K562 (cell line): ENCODE measurements around the gene MRPL40. TPM values are rescaled to one million over a fixed set of nuclear protein-coding genes. Genes with fewer than 3 reads are reported as not detected.
A peak's percentile ranks its signal among the peaks of the same experiment; 100 is the strongest.

ENCODE experiments used
- AFF1 ChIP-seq, 2 experiments: fragments of 450-650 bp; IDR thresholded peaks; 2 replicates each; pipeline ENCODE4 v1.6.1; 2018; ENCODE audit warnings: mild to moderate bottlenecking in 2 of 2, low read depth in 1 of 2; ENCODE audit not compliant: partially characterized antibody in 2 of 2
- HDGF ChIP-seq: fragments of 450-650 bp; IDR thresholded peaks from 2 replicates; pipeline ENCODE4 v1.6.1; 2016
- HIVEP1 ChIP-seq: fragments of 250-450 bp; sonication (Bioruptor Pico); IDR thresholded peaks from 2 replicates; pipeline ENCODE4 v1.4.0; 2020; ENCODE audit warnings: mild to moderate bottlenecking
- KHSRP ChIP-seq: fragments of 450-650 bp; IDR thresholded peaks from 2 replicates; pipeline ENCODE4 v1.6.1; 2017
- MTA2 ChIP-seq: fragments of 450-650 bp; IDR thresholded peaks from 2 replicates; pipeline ENCODE4 v1.6.1; 2016; ENCODE audit warnings: low read depth
- NCOA1 ChIP-seq: fragments of 450-650 bp; IDR thresholded peaks from 2 replicates; pipeline ENCODE4 v1.6.1; 2016; ENCODE audit warnings: low read depth
- PATZ1 ChIP-seq: fragments of 250-450 bp; sonication (Bioruptor Pico); IDR thresholded peaks from 2 replicates; pipeline ENCODE4 v1.5.0; 2020; ENCODE audit warnings: mild to moderate bottlenecking, borderline replicate concordance
- RNF2 ChIP-seq: sonication (generic); IDR thresholded peaks from 2 replicates; pipeline ENCODE4 v1.6.1; 2016
- SAP30 ChIP-seq: fragments of 200-600 bp; sonication (generic); IDR thresholded peaks from 2 replicates; pipeline ENCODE4 v1.6.1; 2012; ENCODE audit warnings: borderline replicate concordance, low read depth, mild to moderate bottlenecking, moderate library complexity, low read length, control low read depth, inconsistent platforms; ENCODE audit not compliant: insufficient read depth, poor library complexity, severe bottlenecking
- SP2 ChIP-seq: IDR thresholded peaks from 2 replicates; pipeline ENCODE4 v1.6.1; 2011; ENCODE audit warnings: mild to moderate bottlenecking, low read depth, low read length, moderate library complexity; ENCODE audit not compliant: poor library complexity, severe bottlenecking; ENCODE audit errors: extremely low read depth
- ZNF175 ChIP-seq: fragments of 200-800 bp; sonication (Bioruptor generic); IDR thresholded peaks from 2 replicates; pipeline ENCODE4 v1.6.1; 2016; ENCODE audit warnings: low read depth, mild to moderate bottlenecking, missing genetic modification characterization, missing compliant biosample characterization
- ZNF668 ChIP-seq: fragments of 250-450 bp; sonication (Bioruptor Pico); IDR thresholded peaks from 2 replicates; pipeline ENCODE4 v1.8.0; 2022; ENCODE audit warnings: mild to moderate bottlenecking, inconsistent platforms
- ZNF740 ChIP-seq, 3 experiments: fragments of 200-800 bp in 1 of 3; sonication (Bioruptor generic) in 1 of 3; sonication (generic) in 1 of 3; formaldehyde crosslinking in 1 of 3; IDR thresholded peaks; 2 replicates each; pipeline versions ENCODE4 v1.6.1 to v1.8.0; 2016 to 2022; ENCODE audit warnings: mild to moderate bottlenecking in 2 of 3, missing compliant biosample characterization in 2 of 3, missing genetic modification characterization in 2 of 3, missing genetic modification reagents in 1 of 3
- polyA plus RNA-seq, 8 experiments: library from polyadenylated mRNA; depleted of rRNA in 4 of 8; stranded (reverse) in 5 of 8; unstranded in 3 of 8; fragments of >200 nt; fragmentation: Nextera tagmentation in 2 of 8; fragmentation: Illumina TruSeq in 1 of 8; extraction: Ambion mirVana in 2 of 8; extraction: Trizol in 1 of 8; gene quantifications; 2 replicates each; pipeline versions ENCODE4 v1.2.1 to v1.2.3, GENCODE V29; 2011 to 2014; ENCODE audit warnings: inconsistent platforms in 1 of 8, missing spikeins in 1 of 8
- total RNA-seq, 7 experiments: library from RNA; depleted of rRNA in 6 of 7; stranded (reverse); fragments of >200 nt in 6 of 7; fragmentation: Illumina TruSeq in 2 of 7; extraction: Trizol in 2 of 7; gene quantifications; 2 replicates each; pipeline versions ENCODE4 v1.2.1 to v1.2.3, GENCODE V29; 2011 to 2021; ENCODE audit warnings: low replicate concordance in 1 of 7
- TF ChIP-seq, protein P1 (sequence below): fragments of 450-650 bp; formaldehyde crosslinking; IDR thresholded peaks from 2 replicates; pipeline ENCODE4 v1.4.0; 2022; ENCODE audit warnings: mild to moderate bottlenecking, moderate library complexity
- TF ChIP-seq, protein P2 (sequence below), 2 experiments: fragments of 450-650 bp in 1 of 2; sonication (generic) in 1 of 2; formaldehyde crosslinking in 1 of 2; IDR thresholded peaks in 1 of 2; conservative IDR thresholded peaks in 1 of 2; 2 replicates each; pipeline versions ENCODE4 v1.6.1 to v1.8.1; 2016 to 2023; ENCODE audit warnings: mild to moderate bottlenecking in 2 of 2, moderate library complexity in 2 of 2, inconsistent platforms in 1 of 2, missing genetic modification reagents in 1 of 2
- TF ChIP-seq, protein P3 (sequence below): sonication (generic); formaldehyde crosslinking; IDR thresholded peaks from 2 replicates; pipeline ENCODE4 v1.9.0; 2022; ENCODE audit warnings: mild to moderate bottlenecking, missing genetic modification reagents

Gene MRPL40
- total and polyA plus RNA-seq, 9 of the 15 experiments (the other 6 are each of a cell fraction or from before 2014, with no cell fraction given): 132 to 652 (median 208) TPM

DNA sequence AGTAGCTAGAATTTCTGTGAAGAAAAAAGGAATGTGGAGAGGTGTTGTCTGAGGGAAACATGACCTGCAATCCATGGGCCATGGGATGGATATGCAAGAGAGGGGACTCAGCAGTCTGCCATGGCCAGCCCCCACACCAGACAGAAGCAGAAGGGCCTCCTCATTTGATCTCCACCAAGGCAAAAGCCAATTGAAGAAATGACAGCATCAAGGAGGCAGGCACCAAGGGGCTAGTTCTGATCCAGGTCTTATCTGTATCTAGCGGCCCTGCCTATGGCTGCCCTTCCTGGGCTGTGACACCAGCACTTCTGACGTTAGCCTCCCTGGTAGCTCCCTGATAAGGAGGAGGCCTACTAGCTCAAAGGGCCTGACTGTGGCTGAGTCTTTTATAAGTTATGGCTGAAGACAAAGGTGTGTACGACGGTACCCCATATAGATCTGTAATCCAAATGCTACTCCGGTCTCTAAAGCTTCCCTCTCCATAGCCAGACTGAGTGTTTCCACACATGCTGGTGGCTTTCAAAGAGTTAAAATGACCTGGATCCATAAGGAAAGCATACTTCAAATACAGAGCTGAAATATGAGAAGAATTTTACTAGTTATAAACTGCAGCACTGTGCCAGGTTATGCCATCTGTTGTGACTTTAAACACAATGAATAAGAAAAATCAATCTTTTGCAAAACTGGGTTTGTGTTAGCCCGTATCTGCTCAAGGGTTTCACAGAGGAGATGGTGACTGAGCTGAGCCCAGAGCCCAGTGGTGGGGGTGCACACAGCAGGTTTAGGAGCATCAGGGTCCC is 35.2 kb upstream of the MRPL40 start (continued):
- no peak for TF ChIP-seq ZNF740 (CRISPR knock-in tag; IDR thresholded peaks at IDR 0.05)
- TF ChIP-seq ZNF740 (tag; IDR thresholded peaks at IDR 0.05): peak in 1 of 2 experiments; percentile 60; a peak in 1 of 4 replicates
- TF ChIP-seq SAP30: peak; percentile 76
- peak; percentile 96 for TF ChIP-seq RNF2
- no peak for TF ChIP-seq PATZ1 (CRISPR knock-in tag)
- peak; percentile 96; the same call in 1 of the 2 replicates for TF ChIP-seq HDGF
- TF ChIP-seq, protein P1, sequence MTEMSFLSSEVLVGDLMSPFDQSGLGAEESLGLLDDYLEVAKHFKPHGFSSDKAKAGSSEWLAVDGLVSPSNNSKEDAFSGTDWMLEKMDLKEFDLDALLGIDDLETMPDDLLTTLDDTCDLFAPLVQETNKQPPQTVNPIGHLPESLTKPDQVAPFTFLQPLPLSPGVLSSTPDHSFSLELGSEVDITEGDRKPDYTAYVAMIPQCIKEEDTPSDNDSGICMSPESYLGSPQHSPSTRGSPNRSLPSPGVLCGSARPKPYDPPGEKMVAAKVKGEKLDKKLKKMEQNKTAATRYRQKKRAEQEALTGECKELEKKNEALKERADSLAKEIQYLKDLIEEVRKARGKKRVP (CRISPR knock-in tag): peak; percentile 85
- TF ChIP-seq, protein P2, sequence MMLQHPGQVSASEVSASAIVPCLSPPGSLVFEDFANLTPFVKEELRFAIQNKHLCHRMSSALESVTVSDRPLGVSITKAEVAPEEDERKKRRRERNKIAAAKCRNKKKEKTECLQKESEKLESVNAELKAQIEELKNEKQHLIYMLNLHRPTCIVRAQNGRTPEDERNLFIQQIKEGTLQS (IDR thresholded peaks at IDR 0.05): no peak
- TF ChIP-seq, protein P2 (CRISPR knock-in tag; conservative IDR thresholded peaks at IDR 0.05): peak; percentile 94
- no peak for TF ChIP-seq HIVEP1 (CRISPR knock-in tag)
- TF ChIP-seq SP2: no peak
- TF ChIP-seq ZNF668: peak; percentile 66; the same call in 1 of the 2 replicates
- peak; percentile 97 for TF ChIP-seq MTA2
- peak; percentile 90; the same call in 1 of the 2 replicates for TF ChIP-seq NCOA1
- peak; percentile 87; the same call in 1 of the 2 replicates for TF ChIP-seq ZNF175 (CRISPR knock-in tag)
- TF ChIP-seq AFF1 (IDR thresholded peaks at IDR 0.05; ENCODE audit: low read depth in 1 of 2, partially characterized antibody in 2 of 2): no peak
- TF ChIP-seq, protein P3, sequence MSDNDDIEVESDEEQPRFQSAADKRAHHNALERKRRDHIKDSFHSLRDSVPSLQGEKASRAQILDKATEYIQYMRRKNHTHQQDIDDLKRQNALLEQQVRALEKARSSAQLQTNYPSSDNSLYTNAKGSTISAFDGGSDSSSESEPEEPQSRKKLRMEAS (CRISPR knock-in tag): no peak
- TF ChIP-seq KHSRP: no peak
